GM19372 (cell line): ENCODE data around the gene GLUD2.
"Not testable (repeated sequence)": the region's sequence is repeated elsewhere in the genome, so short reads cannot be mapped to it uniquely, and the experiment has no call there.

Experiments
- ATAC-seq: cut with Tn5 transposase; IDR thresholded peaks from one replicate; pipeline ENCODE4 v1.9.1; 2021; ENCODE audit warnings: mild to moderate bottlenecking, low read depth, moderate library complexity; ENCODE audit not compliant: unreplicated experiment

GLUD2 gene

DNA sequence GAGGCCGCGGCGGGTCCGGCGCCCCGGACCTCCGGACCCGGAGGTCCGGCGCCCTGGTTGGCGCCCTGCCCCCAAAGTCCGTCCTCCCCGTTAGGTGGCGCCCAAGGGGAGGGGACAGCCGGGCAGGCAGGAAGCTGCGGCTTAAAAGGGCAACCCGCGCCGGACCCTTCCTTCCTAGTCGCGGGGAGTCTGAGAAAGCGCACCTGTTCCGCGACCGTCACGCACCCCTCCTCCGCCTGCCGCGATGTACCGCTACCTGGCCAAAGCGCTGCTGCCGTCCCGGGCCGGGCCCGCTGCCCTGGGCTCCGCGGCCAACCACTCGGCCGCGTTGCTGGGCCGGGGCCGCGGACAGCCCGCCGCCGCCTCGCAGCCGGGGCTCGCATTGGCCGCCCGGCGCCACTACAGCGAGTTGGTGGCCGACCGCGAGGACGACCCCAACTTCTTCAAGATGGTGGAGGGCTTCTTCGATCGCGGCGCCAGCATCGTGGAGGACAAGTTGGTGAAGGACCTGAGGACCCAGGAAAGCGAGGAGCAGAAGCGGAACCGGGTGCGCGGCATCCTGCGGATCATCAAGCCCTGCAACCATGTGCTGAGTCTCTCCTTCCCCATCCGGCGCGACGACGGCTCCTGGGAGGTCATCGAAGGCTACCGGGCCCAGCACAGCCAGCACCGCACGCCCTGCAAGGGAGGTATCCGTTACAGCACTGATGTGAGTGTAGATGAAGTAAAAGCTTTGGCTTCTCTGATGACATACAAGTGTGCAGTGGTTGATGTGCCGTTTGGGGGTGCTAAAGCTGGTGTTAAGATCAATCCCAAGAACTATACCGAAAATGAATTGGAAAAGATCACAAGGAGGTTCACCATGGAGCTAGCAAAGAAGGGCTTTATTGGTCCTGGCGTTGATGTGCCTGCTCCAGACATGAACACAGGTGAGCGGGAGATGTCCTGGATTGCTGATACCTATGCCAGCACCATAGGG lies at the start of gene GLUD2:
Gene GLUD2 (plus strand): TSS at position 170 of the 979 bp plus-strand sequence. CDS start 75 bp downstream, at position 245.
- not testable (repeated sequence) for ATAC-seq

DNA sequence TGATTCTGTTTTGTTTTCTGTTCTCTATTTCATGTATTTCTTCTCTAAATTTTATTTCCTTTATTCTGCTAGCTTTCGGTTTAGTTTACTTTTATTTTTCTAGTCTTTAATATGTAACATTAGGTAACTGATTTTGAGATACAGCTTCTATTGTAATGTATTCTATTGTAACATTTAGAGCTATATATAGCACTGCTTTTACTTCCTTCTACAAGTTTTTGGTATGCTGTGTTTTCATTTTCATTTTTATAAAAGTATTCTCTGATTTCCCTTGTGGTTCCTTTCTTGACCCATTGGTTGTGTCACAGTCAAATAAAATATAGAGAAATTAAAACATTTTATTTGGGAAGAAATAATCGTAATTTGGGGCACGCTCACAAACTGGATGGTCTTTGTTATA lies 48.0 kb upstream of the GLUD2 start:
- peak; percentile 51 for ATAC-seq

- no peak for ATAC-seq
Observed at GRCh38 chrX:121000589-121000988, 46.8 kb upstream of the GLUD2 start.

DNA sequence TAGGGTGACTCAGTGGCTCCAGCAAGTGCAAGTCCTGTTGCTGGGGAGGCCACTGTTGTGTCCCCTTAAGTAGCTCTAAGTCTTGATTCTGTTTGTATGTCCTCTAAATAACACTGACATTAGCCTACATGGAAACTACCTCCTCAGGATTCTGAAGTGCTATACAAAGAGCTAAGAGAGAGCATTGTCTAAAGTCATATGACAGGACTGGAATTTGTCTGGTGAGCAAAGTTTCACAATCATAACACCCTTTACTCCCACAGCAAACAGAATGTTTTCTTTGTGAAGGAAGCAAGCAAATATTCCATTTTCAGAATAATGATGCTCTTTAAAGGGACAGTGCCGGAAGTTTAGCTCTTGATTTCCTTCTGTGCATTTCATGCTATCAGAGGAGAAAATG lies 38.5 kb upstream of the GLUD2 start:
- no peak for ATAC-seq

DNA sequence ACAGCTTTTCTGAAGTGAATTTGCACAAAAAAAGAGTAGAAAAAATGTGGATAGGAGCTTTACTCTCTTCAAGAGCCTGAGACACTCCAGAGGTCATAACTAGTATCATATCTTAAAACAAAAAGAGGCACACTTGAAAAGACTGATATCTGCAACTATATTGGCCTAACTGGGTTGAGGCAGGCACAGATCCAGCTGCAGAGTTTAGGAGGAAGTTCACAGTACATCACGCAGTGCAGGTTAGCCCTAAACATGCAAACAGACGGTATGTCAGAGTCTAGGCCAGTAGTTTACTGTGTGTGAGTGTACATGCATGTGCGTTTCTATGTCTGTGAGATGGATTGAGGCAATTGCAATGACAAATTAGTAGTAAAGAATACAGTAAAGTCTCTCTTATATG lies 37.6 kb upstream of the GLUD2 start:
- no peak for ATAC-seq

DNA sequence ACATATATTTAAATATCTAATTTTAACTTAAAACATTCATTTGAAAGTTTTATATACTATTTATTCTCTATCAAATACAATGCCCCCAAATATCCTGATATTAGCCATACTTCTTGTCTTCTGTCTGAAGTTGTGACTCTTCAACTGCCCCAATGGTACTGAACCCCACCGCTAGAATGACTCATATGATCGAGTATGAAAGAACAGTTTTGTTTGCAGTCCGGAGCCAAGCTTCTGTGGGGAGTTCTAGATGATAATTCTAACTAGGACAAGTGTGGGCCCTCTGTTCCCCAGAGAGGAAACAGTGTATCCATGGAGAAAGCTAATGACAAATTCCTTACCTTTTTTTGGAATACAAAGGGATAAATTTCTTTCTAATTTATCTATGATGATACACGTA lies 37.2 kb upstream of the GLUD2 start:
- ATAC-seq: no peak

DNA sequence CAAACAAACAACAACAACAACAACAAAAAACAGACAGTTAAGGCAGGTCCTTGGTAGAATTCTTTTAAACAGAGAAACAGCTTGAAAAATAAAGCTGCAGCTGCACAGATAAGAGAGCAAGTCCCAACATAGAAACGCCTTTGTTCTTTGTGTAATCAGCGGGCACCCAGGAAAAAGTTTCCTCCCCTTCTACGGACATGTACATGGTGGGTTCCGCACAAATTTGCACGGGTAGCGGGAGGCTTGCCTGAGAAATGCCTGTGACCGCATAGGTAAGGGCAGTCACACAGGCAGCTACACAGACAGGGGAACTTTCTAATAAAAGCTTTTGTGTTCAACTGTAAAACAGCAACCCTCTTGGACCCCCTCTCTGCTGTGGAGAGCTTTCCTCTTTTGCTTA lies 36.2 kb upstream of the GLUD2 start:
- ATAC-seq: no peak

DNA sequence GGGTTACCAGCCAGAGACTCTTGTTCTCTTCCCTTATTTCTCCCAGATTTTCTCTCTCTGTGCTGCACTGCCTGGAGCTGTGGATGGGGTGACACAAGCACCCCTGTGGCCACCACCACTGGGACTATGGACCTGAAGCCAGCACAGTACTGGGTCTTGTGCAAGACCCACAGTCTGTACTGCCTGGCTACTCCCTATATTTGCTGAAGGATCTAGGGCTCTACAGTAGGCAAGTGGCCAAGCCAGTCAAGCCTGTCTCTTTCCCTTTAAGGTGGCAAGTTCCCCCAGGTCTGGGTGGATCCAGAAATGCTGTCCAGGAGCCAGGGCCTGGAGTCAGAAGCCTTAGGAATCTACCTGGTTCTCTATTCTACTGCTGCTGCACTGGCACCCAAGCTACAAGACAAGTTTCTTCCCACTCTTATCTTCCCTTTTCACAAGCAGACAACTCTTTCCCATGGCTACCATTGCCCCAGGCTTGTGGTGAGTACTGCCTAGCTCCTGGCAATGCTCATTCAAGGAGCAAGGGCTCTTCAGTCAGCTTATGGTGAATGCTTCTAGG lies 33.4 kb upstream of the GLUD2 start:
- ATAC-seq: no peak

GRCh38 chrX:121014826-121015225 lies 32.6 kb upstream of the GLUD2 start:
- ATAC-seq: no peak

- ATAC-seq: no peak
Observed at GRCh38 chrX:121028419-121028818, 19.0 kb upstream of the GLUD2 start.

GRCh38 chrX:121030083-121030482 lies 17.3 kb upstream of the GLUD2 start:
- ATAC-seq: no peak

DNA sequence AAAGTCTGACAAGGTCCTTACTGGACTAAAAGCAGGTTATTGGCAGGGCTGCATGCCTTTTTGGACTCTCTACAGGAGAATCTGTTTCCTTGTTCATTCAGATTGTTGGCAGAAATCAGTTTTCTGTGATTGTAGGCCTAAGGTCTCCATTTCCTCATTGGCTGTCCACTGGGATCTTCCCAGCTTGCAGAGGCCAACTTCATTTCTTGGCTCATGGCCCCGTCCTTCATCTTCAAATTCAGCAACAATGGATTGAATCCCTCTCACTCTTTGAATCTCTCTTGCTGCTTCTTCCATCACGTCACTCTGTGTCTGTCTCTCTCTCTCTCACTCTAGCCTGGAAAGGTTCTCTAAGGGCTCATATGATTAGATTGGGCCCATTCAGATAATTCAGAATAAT lies 14.9 kb upstream of the GLUD2 start:
- no peak for ATAC-seq

- ATAC-seq: no peak
Observed at GRCh38 chrX:121036137-121036536, 11.3 kb upstream of the GLUD2 start.

DNA sequence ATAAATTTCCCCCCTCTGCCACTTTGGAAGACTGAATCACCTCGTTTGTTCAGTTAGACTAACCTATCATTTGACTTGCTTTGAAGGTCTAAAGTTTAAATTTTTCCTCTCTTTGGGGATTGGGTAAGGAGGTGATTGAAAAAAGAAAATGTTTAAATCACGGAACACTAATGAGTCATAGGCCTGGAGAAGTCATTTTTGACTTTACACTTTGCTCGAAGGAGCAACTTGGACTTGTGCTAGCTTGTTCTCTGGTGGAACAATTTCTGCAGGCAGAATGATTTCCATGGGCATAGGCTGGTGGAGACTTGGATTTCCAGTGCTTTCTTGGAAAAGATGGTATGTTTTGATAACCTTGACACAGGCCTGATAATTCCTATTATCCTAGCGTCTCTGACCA lies 10.5 kb upstream of the GLUD2 start:
- ATAC-seq: no peak

DNA sequence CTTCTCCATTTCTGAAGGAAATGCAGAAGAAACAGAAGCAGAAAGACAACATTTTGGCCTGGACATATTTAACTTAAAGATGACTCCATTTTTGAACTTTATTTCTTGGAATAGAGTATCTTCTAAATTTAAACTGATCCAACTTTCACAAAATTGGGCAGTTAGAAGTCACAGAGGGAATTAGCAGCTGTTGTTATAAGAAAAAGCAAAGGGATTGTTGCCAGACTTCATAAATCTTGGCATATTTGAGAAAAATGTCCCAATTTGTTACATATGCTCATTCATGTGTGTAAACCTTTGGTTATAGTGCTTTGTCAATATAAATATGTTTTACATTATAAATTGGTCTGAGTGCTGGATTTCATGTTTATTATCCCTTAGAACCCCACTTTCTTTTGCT lies 3.4 kb downstream of the GLUD2 start:
- ATAC-seq: no peak

- no peak for ATAC-seq
Observed at GRCh38 chrX:121052122-121052521, 4.7 kb downstream of the GLUD2 start.

- ATAC-seq: no peak
Observed at GRCh38 chrX:121062289-121062688, 14.9 kb downstream of the GLUD2 start.

DNA sequence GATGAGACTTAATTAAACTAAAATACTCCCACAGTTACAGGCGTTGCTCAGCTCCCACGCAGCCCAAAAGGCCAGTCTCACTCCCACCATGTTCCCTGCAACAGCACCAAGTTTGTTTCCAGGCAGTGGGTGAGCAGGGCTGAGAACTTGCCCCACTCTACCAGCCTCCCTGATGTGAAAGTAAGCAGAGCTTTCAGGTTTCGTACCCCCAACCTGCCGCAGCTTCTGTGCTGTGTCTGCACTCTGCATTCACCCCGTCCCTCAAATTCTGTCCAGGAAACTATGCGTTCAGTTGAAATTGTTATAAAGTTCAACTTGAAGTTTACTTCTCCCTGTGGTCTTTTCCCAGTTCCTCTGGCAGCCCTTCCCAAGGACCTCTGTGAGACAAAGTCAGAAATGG lies 17.2 kb downstream of the GLUD2 start:
- ATAC-seq: no peak

DNA sequence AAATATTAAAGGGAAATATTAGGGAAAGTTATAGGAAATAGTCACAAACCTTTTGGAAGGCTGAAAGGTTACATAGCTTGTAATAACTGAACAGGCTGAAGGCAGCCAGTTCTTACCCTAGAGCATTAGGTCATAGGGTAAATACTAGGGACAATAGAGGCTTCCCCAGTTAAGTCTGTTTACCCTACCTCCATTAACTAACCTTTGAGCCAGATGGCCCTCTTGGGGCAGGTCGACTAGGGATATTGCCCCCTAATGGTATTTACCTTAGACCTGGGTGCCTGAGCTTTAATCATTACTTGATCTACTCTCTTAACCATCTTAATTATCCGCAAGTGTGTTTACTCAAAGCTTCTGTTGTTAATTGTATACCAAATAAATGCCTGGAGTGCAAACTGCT lies 36.8 kb downstream of the GLUD2 start:
- not testable (repeated sequence) for ATAC-seq

DNA sequence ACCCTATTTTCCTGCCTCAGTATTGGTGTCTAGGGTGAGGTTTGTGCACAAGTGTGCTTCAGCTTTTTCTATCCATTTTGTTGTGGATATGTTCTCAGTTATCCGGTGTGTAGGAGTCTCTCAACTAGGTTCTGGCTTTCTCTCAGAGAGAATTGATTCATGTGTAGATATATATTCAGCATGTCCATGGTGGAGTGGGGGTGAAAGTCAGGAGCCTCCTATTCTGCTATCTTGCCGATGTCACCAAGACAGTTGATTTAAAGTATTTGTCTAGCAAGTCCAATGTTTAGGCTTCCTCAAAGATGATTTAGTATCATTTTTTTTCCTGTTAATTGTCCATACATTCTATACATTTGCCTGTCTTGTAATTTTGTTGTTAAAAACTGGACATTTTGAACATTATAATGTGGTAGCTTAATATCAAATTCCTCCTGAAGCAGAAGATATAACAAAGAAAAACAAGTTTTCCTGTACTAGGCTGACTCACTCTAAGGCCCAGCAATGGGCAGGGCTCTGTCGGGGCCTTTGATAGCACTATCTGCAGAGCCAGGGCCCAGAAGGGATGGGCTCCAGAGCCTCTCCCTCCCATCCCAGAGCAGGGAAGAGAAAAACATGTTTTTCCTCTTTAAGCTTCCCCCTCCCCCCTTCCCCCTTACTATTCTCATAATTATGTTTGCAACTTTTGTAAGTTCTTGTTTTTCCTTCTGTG lies 37.6 kb downstream of the GLUD2 start:
- ATAC-seq: no peak

DNA sequence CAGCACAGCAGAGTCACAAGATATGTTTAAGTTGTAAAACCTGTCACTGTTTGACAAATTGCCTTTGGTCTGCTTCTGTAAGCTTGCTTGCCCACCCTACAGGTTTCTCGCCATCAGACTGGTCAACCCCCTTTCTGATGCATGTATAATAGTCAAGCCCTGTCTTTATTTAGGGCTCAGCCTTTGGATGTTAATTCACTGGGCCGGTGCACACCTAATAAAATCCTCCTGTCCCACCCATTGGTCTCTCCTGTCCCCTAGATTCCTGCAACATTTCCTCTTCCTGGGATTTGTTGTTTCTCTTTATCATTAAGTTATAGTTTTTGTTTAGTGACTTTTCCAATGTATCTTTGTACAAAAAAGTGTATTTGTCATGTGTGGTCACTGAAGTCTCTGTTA lies 38.2 kb downstream of the GLUD2 start:
- no peak for ATAC-seq
